Amygdala (tissue), 56 donors: Measurements from ENCODE around the gene SLC25A36.
"Not testable (repeated sequence)": the region's sequence is repeated elsewhere in the genome, so short reads cannot be mapped to it uniquely, and the experiment has no call there.

Experiments
- DNase-seq, 56 donors: peaks; one replicate each; lab custom pipeline; 2025; lab: John Stamatoyannopoulos, UW

Gene SLC25A36

GRCh38 chr3:140931016-140931454, 10.6 kb upstream of the SLC25A36 start:
- no peak for DNase-seq

- no peak for DNase-seq
Observed at GRCh38 chr3:140931801-140932200, 9.8 kb upstream of the SLC25A36 start.

GRCh38 chr3:140933109-140933508, 8.5 kb upstream of the SLC25A36 start:
- DNase-seq: no peak

- DNase-seq: no peak
Observed at GRCh38 chr3:140933552-140933951, 8.1 kb upstream of the SLC25A36 start.

GRCh38 chr3:140939305-140939704, 2.3 kb upstream of the SLC25A36 start:
- not testable (repeated sequence) for DNase-seq

GRCh38 chr3:140941090-140941433, 574 bp upstream of the SLC25A36 start:
- no peak for DNase-seq

GRCh38 chr3:140942221-140943104, 827 bp downstream of the SLC25A36 start:
- DNase-seq: peak in 46 of 56 donors; percentile 8 to 75 (median 42)

GRCh38 chr3:140943781-140944552, 2.3 kb downstream of the SLC25A36 start:
- DNase-seq: no peak

- DNase-seq: no peak
Observed at GRCh38 chr3:140948460-140949249, 7.0 kb downstream of the SLC25A36 start.

GRCh38 chr3:140950144-140950543, 8.5 kb downstream of the SLC25A36 start:
- no peak for DNase-seq

GRCh38 chr3:140950863-140951262, 9.2 kb downstream of the SLC25A36 start:
- DNase-seq: no peak

- DNase-seq: not testable (repeated sequence)
Observed at GRCh38 chr3:140951750-140952149, 10.1 kb downstream of the SLC25A36 start.

- DNase-seq: no peak
Observed at GRCh38 chr3:140953028-140953960, 11.7 kb downstream of the SLC25A36 start.

GRCh38 chr3:140954576-140954975, 12.9 kb downstream of the SLC25A36 start:
- DNase-seq: no peak

- no peak for DNase-seq
Observed at GRCh38 chr3:140955645-140956044, 14.0 kb downstream of the SLC25A36 start.

- no peak for DNase-seq
Observed at GRCh38 chr3:140956058-140956835, 14.6 kb downstream of the SLC25A36 start.

GRCh38 chr3:140972833-140973232, 31.2 kb downstream of the SLC25A36 start:
- no peak for DNase-seq

GRCh38 chr3:140974900-140975299, 33.3 kb downstream of the SLC25A36 start:
- no peak for DNase-seq

- no peak for DNase-seq
Observed at GRCh38 chr3:140980663-140981062, 39.0 kb downstream of the SLC25A36 start.
